HG03565 (cell line): ENCODE measurements around the gene TARS3.
"Not testable (repeated sequence)": the region's sequence is repeated elsewhere in the genome, so short reads cannot be mapped to it uniquely, and the experiment has no call there.

Experiments used
- ATAC-seq: cut with Tn5 transposase; IDR thresholded peaks from one replicate; pipeline ENCODE4 v1.9.1; 2021; ENCODE audit warnings: mild to moderate bottlenecking, moderate library complexity; ENCODE audit not compliant: unreplicated experiment

The TARS3 gene

GRCh38 chr15:101723874-101724674 lies at the start of gene TARS3:
TARS3 (minus strand) TSS chr15:101724473; CDS start chr15:101724387, 86 bp downstream.
- peak; percentile 63 for ATAC-seq

GRCh38 chr15:101773496-101774100 lies 49.3 kb upstream of the TARS3 start:
- no peak for ATAC-seq

GRCh38 chr15:101772921-101773320 lies 48.6 kb upstream of the TARS3 start:
- no peak for ATAC-seq

GRCh38 chr15:101767083-101767640 lies 42.9 kb upstream of the TARS3 start:
- not testable (repeated sequence) for ATAC-seq

DNA sequence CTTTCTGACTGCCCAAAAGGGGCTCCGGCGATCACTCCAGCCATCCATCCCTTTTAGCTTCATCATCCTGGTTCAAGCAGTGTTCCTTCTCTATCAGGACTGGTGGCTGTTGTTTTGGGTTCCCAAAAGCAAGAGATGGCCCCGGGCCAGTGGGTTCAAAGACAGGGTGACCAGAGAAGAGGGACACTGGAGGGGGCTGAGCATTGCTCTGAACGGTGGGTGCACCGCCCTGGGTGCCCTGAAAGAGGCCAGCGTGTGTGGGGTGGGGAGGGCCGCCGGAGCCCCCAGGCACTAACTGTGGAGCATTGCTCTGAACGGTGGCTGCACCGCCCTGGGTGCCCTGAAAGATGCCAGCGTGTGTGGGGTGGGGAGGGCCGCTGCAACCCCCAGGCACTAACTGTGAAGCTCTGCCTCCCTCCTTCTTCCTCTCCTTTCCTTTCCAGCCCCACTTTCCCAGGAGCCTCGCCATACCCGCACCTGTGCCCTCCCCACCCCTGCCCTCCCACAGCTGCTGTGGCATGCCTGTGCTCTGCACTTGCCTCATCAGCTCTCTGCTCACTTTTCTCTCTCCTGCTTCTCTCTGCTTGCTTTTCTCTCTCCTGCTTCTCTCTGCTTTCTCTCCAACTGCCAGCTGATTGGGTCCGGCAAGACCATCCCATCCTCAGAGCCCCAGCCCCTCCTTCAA lies 41.6 kb upstream of the TARS3 start:
- no peak for ATAC-seq

- ATAC-seq, result not testable (repeated sequence)
These were observed 41.0 kb upstream of the TARS3 start for GRCh38 chr15:101765340-101765671.

DNA sequence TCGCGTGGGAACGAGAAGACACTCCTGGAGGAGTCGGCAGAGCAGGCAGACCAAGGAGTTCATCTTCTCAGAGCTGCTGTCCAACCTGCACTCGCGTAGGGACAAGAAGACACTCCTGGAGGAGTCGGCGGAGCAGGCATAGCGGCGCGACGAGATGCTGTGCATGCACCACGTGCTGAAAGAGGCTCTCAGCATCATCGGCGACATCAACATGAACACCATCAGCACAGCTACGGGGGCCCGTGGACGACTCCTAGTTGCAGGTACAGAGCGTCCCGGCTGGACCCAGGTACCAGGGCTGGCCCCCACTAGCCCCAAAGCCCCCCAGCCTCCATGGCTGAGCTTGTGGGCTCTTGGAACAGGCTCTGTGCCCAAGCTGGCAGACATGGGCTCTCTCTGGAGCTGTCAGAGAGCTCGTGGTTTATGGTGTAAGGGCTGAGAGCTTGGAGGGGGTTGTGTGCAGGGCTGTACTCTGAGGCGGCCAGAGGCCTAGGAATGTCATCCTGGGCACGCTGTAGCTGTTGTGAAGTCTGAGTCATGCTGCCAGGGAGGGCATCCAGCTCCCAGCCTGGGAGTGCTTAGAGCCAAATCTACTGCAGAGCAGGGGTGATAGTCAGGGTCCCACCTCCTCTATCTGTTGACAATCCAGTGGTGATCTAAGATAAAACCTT lies 40.5 kb upstream of the TARS3 start:
- ATAC-seq, result not testable (repeated sequence)

DNA sequence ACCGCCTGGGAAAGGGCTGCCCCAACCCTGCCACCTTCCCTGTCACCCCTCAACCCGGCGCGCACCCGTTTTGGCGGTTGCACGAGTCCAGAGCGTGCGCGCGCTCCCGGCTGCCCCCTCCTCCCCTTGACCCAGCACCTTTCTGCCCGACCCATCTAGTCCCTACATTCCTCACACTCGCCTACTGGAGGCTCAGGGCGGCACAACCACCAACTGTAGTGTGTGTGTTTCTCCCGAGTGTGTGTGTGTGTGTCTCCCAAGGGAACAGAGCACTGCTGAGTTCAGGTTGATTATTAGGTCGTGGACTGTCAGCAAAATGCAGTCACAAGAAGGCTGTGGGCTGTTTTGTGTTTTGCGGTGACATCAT lies 22.4 kb upstream of the TARS3 start:
- not testable (repeated sequence) for ATAC-seq

DNA sequence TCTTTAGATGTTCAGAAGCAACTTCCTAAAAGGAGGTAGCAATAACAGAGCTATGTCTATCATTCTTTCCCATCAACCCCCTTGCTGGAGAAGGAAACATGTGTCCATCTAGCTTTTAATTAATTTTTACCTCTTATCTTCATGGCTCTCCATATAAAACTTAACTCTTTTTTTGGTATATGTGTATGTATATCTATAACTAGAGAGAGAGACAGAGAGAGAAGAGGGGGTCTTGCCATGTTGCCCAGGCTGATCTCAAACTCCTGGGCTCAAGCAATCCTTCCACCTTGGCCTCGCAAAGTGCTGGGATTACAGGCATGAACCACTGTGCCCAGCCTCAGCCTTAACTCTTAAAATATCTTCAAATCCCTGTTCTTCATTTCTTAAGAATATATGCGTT lies 10.6 kb upstream of the TARS3 start:
- not testable (repeated sequence) for ATAC-seq

DNA sequence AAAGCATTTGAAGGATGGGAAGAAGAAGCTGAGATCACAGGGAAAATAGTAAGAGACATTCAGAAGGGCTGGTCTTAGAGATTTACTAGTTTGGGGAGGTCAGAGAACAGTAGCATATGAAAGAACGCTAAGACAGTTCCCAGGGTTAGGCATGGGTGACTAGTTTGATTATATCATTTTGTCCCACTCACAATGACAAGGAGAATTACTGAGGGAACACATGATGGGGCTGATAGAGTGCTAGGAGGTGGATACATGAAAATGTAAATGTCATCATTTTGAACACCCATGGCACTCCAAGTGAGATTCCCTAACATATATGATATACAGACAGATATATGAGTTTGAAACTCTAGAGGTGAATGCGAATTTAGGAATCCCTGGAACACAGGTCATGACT lies 9.3 kb upstream of the TARS3 start:
- no peak for ATAC-seq

DNA sequence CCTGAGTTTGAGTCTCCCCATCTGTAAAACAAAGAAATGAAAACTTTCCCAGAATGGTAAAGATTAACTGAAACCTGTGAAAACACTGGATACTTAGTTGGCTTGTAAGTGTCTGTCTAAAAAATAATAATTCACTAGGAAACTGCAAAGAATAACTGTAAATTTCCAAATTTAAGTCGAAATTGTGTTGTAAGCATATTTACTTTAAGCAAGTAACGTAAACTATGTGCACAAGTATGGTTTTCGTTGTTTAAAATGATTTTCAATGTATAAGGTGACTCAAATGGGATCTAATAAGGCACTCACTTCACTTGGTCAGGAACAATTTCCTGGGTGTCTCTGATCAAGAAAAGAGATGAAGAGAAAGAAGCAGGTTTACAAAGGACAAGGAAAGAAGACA lies 8.5 kb upstream of the TARS3 start:
- ATAC-seq, result no peak

DNA sequence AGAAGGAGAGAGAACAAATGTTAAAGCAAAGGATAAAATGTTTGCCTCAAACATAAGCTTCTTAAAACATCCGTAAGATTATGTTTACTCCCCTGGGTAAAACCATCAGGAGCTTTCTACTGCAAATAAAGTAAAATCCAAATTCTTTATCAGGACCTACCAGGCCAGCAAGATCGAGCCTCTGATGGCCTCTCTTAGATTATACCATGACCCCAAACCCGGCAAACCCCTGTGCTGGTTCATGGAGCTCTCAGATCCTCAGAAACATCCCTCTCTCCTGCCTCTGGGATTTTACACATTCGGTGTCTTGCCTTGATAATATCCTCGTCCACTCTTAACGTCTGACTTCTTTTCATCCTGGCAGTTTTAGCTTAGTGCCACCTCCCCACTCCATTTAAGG lies 7.5 kb upstream of the TARS3 start:
- no peak for ATAC-seq

GRCh38 chr15:101727186-101727585 lies 2.9 kb upstream of the TARS3 start:
- no peak for ATAC-seq

- ATAC-seq, result no peak
These were observed 800 bp upstream of the TARS3 start for GRCh38 chr15:101725073-101725472.

- ATAC-seq, result no peak
These were observed 367 bp upstream of the TARS3 start for GRCh38 chr15:101724675-101725005.

GRCh38 chr15:101723171-101723873 lies 951 bp downstream of the TARS3 start:
- ATAC-seq, result peak; percentile 49

DNA sequence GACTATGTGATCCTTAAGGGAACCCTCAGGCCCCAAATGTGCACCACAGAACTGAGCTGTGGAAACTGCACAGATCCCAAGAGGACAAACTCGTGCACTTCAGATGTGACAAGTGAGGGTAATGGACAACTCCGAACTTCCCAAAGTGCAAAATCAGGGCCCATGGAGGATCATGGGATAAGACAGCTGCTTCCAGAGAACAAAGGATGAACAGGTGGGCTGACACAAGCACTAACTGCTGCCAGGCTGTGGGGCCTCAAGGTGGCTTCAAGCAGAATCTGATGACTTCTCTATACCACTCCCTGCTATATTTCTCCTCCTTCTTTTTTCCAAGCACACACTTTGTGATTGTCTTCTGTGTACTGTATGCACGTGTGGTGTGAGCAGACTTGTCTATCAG lies 5.4 kb downstream of the TARS3 start:
- ATAC-seq, result no peak

DNA sequence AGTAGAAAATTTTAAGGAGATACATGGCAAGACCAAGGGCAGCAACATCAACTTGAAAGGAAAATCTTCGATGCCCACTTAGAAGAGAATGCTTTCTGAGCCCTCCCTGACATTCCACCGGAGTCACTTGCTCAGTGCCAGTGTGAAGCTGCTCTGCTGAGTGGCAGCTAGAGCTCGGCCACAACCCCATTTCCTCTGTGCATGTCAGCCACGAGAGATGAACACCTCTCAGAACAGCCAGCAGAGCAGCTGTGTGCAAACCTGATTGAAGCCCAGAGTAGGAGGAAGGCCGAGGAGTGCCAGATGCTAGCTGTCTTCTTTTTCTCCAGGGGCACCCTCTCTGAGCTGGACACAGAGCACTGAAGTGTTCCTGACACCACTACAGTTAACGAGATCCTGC lies 12.2 kb downstream of the TARS3 start:
- ATAC-seq, result no peak

- ATAC-seq, result no peak
These were observed 13.5 kb downstream of the TARS3 start for GRCh38 chr15:101710806-101711205.

- no peak for ATAC-seq
These were observed 14.8 kb downstream of the TARS3 start for GRCh38 chr15:101709466-101709865.

DNA sequence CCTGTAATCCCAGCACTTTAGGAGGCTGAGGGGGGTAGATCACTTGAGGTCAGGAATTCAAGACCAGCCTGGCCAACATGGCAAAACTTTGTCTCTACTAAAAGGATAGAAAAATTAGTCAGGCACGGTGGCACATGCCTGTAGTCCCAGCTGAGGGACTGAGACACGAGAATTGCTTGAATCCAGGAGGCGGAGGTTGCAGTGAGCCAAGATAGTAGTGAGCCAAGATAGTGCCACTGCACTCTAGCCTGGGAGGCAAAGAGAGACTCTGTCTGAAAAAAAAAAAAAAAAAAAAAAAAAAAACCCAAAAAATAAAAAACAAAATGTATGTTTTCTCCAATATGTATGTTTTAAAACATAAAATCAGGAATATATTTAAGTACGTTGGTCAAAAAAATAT lies 16.3 kb downstream of the TARS3 start:
- no peak for ATAC-seq
